Activated T-helper 1 cell treated with anti-CD3 and anti-CD28 coated beads, Interleukin-12 subunit alpha, Interleukin-12 subunit beta, Interleukin-2, Interleukin-4 antibody, amounts not matched to agents 30 ng/mL and 10 ng/mL and 1 ng/mL, durations not matched to agents 14 hours and 24 hours and 36 hours (primary cell): ENCODE data around the gene GAST. TPM values are rescaled to one million over a fixed set of nuclear protein-coding genes. Genes with fewer than 3 reads are reported as not detected.

ENCODE experiments used
- DNase-seq: peaks from one replicate; pipeline ENCODE4 v3.0.0; 2021; ENCODE audit warnings: low spot score
- H3K27ac Mint-ChIP-seq: one replicate; pipeline ENCODE4 v1.8.0; 2021; ENCODE audit warnings: mild to moderate bottlenecking, mixed read lengths
- H3K27me3 Mint-ChIP-seq: one replicate; pipeline ENCODE4 v1.8.0; 2022; ENCODE audit warnings: mild to moderate bottlenecking, moderate library complexity, mixed read lengths; ENCODE audit not compliant: insufficient read depth
- H3K36me3 Mint-ChIP-seq: one replicate; pipeline ENCODE4 v1.8.0; 2021; ENCODE audit warnings: low read depth, mixed read lengths
- H3K4me1 Mint-ChIP-seq: one replicate; pipeline ENCODE4 v1.8.0; 2021; ENCODE audit warnings: low read depth, mixed read lengths
- H3K4me3 Mint-ChIP-seq: one replicate; pipeline ENCODE4 v1.8.0; 2021; ENCODE audit warnings: mild to moderate bottlenecking, moderate library complexity, mixed read lengths
- H3K9me3 Mint-ChIP-seq: one replicate; pipeline ENCODE4 v1.8.0; 2021; ENCODE audit warnings: mixed read lengths
- intact Hi-C: fragments of 100-400 bp; cut with micrococcal nuclease; formaldehyde crosslinking; loops from one replicate; pipeline ENCODE4 v1.15.1; 2024
- total RNA-seq: library from RNA; stranded (reverse); gene quantifications from 2 replicates; pipeline ENCODE4 v1.2.3, GENCODE V29; 2022

GAST gene
- total RNA-seq, 1 donor from 2014 or later = not detected

DNA sequence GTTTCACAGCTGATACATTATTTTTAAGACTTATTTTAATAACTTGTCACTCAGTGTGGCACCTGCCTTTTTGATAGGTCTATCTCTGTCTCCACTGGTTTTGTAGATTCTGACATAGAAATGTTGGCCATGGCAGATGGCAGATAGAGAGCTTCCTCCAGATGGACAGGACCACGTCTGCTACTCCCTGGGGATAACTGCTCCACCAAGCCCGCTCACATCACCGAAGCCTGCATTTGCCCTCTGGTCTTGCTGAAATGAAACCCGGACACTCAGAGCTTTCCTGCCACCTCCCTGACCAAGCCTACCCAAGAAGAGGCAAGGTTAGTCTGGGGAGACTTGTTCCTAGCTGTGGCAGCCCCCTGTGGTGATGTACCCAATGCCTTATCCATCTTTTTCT lies 38.7 kb downstream of the GAST start:
- Mint-ChIP-seq H3K9me3 (no peaks in the 10 kb centered on the region), H3K4me1 (no peaks in the 10 kb centered on the region), H3K4me3 (no peak overlapping the region), H3K27me3 (peaks cover 12% of the 10 kb centered on the region), H3K36me3 (no peaks in the 10 kb centered on the region), H3K27ac (no peak overlapping the region)
- intact Hi-C loops = no loop called here
- no peak for DNase-seq

DNA sequence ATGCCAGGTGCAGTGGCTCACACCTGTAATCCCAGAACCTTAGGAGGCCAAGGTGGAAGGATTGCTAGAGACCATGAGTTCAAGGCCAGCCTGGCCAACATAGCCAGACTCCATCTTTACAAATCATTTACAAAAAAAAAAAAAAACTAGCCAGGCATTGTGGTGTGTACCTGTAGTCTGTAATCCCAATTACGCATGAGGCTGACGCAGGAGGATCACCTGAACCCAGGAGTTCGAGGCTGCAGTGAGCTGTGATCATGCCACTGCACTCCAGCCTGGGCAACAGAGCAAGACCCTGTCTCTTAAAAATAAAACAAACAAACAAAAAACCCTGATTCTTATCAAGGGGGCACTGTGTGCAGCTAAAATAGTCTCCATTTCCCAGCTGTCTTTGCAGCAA lies 39.2 kb downstream of the GAST start:
- H3K4me3 Mint-ChIP-seq = no peak overlapping the region
- H3K9me3 Mint-ChIP-seq = no peaks in the 10 kb centered on the region
- intact Hi-C loops = no loop called here
- no peak overlapping the region for H3K27ac Mint-ChIP-seq
- H3K4me1 Mint-ChIP-seq = no peaks in the 10 kb centered on the region
- no peaks in the 10 kb centered on the region for H3K36me3 Mint-ChIP-seq
- H3K27me3 Mint-ChIP-seq = peaks cover 9% of the 10 kb centered on the region
- no peak for DNase-seq

DNA sequence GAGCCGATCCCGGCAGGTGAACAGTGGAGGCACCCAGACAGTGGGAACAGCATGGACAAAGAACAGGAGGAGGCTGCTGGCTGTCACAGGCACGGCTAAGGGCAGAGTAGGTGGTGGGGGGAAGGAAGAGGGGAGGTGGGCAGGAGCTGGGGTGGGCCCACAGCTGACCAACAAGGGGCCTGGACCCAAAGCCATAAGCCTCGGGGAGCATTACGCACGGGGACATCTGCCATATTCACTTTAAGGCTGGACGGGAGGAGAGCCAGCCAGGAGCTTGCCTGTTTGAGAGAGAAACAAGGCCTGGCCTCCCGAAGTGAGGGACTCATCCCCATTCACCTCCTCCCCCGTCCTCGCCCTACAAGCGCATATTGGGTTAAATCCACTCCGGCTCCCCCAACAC lies 41.9 kb downstream of the GAST start:
- Mint-ChIP-seq H3K4me1 (no peaks in the 10 kb centered on the region), H3K36me3 (no peaks in the 10 kb centered on the region), H3K27me3 (peaks cover 2% of the 10 kb centered on the region), H3K27ac (no peak overlapping the region), H3K9me3 (no peaks in the 10 kb centered on the region), H3K4me3 (no peak overlapping the region)
- DNase-seq = no peak
- intact Hi-C loops = no loop called here

DNA sequence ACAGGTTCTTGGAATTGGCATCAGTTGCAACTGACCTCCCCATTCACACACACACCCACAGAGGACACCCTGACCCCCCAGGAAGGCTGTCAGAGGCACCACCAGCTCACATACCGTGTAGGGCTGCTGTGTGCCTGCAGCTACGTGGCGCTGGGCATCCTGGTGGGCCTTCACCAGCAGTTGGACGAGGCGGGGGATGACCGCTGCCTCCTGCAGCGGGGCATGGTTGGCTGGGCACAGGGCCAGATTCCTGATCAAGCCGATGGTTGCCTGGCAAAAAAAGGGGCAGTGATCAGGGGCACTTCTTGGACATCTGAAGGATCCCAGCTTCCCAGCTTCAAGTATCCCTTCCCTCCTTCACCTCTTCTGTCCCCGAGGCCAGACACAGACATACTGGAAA lies 46.5 kb downstream of the GAST start:
- no peaks in the 10 kb centered on the region for H3K4me1 Mint-ChIP-seq
- no peak for DNase-seq
- H3K4me3 Mint-ChIP-seq = no peak overlapping the region
- H3K36me3 Mint-ChIP-seq = no peaks in the 10 kb centered on the region
- H3K27ac Mint-ChIP-seq = no peak overlapping the region
- intact Hi-C loops = no loop called here
- H3K9me3 Mint-ChIP-seq = no peaks in the 10 kb centered on the region
- H3K27me3 Mint-ChIP-seq = no peaks in the 10 kb centered on the region

DNA sequence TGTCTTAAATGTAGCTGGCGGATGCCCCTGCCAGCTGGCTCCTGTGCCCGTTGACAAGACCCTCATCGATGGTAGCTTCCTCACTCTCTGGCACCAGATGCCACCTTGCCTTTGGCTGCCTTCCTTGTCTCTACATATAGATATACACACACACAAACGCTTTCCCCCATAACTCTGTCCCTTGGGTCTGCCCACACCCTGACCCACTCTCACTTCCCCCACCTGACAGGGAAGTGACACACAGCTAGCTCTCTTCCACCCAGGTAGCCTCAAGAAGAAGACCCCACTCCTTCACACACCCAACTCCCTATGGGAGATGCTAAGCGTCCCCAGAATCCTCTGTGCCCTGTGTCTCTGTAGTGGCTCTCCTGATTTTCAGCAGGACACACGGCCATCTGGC lies 48.7 kb downstream of the GAST start:
- no peak overlapping the region for H3K27ac Mint-ChIP-seq
- no peaks in the 10 kb centered on the region for H3K9me3 Mint-ChIP-seq
- H3K27me3 Mint-ChIP-seq = peaks cover 1% of the 10 kb centered on the region
- H3K36me3 Mint-ChIP-seq = no peaks in the 10 kb centered on the region
- H3K4me3 Mint-ChIP-seq = no peak overlapping the region
- no peak for DNase-seq
- intact Hi-C loops = no loop called here
- H3K4me1 Mint-ChIP-seq = no peaks in the 10 kb centered on the region

DNA sequence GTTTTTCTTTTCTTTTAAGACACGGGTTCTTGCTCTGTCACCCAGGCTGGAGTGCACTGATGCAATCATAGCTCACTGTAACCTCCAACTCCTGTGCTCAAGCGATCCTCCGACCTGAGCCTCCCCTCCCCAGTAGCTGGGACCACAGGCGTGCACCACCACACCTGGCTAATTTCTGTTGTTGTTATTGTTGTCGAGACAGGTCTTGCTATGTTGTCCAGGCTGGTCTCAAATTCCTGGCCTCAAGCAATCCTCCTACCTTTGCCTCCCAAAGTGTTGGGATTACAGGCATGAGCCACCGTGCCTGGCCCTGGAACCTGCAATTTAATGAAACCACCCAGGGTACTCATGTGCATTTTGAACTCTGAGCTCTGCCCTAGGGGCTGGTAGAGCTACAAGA lies 50.3 kb downstream of the GAST start:
- intact Hi-C loops = no loop called here
- no peaks in the 10 kb centered on the region for H3K36me3 Mint-ChIP-seq
- no peaks in the 10 kb centered on the region for H3K4me1 Mint-ChIP-seq

DNA sequence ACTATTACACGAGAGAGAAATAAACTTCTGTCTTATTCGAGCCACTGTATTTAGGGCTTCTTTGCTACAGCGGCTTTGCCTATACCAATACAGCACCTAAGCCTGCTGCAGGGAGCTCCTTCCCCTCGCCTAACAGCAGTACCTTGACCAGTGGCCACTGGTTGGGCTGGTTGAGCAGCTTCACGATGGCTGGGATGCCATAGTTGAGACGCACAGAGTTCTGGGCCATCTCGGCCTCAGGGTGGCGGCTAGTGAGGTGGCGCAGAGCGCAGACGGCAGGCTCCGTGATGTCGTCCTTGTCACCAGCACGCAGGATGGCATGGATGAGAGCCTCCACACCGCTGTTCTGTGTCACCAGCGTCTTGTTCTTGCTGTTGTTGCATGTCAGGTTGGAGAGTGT lies 50.7 kb downstream of the GAST start:
- Mint-ChIP-seq H3K4me3 (no peak overlapping the region), H3K9me3 (no peaks in the 10 kb centered on the region), H3K36me3 (no peaks in the 10 kb centered on the region), H3K27me3 (peaks cover 1% of the 10 kb centered on the region), H3K27ac (no peak overlapping the region), H3K4me1 (no peaks in the 10 kb centered on the region)
- DNase-seq = no peak
- intact Hi-C loops = no loop called here

More for the DNA sequence above, 50.3 kb downstream of the GAST start:
- Mint-ChIP-seq H3K27me3 (peaks cover 1% of the 10 kb centered on the region), H3K4me3 (no peak overlapping the region), H3K9me3 (no peaks in the 10 kb centered on the region), H3K27ac (no peak overlapping the region)
- DNase-seq = no peak

DNA sequence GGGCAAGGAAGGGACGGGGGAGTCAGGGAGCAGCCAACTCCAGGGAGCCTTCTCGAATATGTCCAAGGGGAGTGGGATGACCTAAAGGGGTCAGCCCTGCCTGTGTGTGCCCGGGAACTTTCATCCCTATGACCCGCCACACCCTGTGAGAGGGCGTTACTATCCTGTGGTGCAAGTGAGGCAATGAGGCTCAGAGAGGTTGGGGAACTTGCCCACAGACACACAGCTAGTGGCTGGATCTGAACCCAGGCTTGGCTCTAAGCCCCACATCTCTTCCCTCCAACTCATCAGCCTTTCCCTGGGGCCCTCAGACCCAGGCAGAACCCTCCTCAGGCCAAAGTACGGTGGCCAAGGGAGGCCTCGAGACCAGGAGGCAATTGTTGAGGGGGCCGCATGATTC lies 51.2 kb downstream of the GAST start:
- Mint-ChIP-seq H3K4me1 (no peaks in the 10 kb centered on the region), H3K4me3 (no peak overlapping the region), H3K9me3 (no peaks in the 10 kb centered on the region), H3K27me3 (peaks cover 1% of the 10 kb centered on the region), H3K36me3 (no peaks in the 10 kb centered on the region), H3K27ac (no peak overlapping the region)
- DNase-seq = no peak
- intact Hi-C loops = no loop called here

Other genes with a start within 250 kb of the GAST start
- gene KRT32, start 244.9 kb upstream of the GAST start, total RNA-seq = not detected in 2 replicates
- gene KRT35, start 231.2 kb upstream of the GAST start, total RNA-seq = not detected in 2 replicates
- not detected in 2 replicates for gene KRT36, start 222.4 kb upstream of the GAST start, total RNA-seq
- not detected in 2 replicates for gene KRT13, start 206.7 kb upstream of the GAST start, total RNA-seq
- not detected in 2 replicates for gene KRT15, start 193.4 kb upstream of the GAST start, total RNA-seq
- gene KRT19, start 184.0 kb upstream of the GAST start, total RNA-seq = not detected in 2 replicates
- not detected in 2 replicates for gene KRT9, start 140.3 kb upstream of the GAST start, total RNA-seq
- not detected in 2 replicates for gene KRT14, start 125.4 kb upstream of the GAST start, total RNA-seq
- gene KRT16, start 99.6 kb upstream of the GAST start, total RNA-seq = not detected in 2 replicates
- gene KRT17, start 87.8 kb upstream of the GAST start, total RNA-seq = 0.24 TPM in 1 of 2 replicates, not detected in the other
- 876 and 893 TPM in 2 replicates for gene EIF1, start 23.4 kb upstream of the GAST start, total RNA-seq
- gene HAP1, start 22.3 kb downstream of the GAST start, total RNA-seq = not detected in 2 replicates
- 0.12 and 0.39 TPM in 2 replicates for gene JUP, start 74.4 kb downstream of the GAST start, total RNA-seq
- 4.1 and 5.0 TPM in 2 replicates for gene P3H4, start 99.6 kb downstream of the GAST start, total RNA-seq
- gene FKBP10, start 100.7 kb downstream of the GAST start, total RNA-seq = 0.62 and 1.1 TPM in 2 replicates
- gene NT5C3B, start 123.9 kb downstream of the GAST start, total RNA-seq = 40.8 and 44.5 TPM in 2 replicates
- not detected in 2 replicates for gene KLHL10, start 125.5 kb downstream of the GAST start, total RNA-seq
- 20.0 and 21.7 TPM in 2 replicates for gene KLHL11, start 153.1 kb downstream of the GAST start, total RNA-seq
- 200 and 211 TPM in 2 replicates for gene ACLY, start 206.6 kb downstream of the GAST start, total RNA-seq
- 0.39 and 0.73 TPM in 2 replicates for gene ODAD4, start 218.3 kb downstream of the GAST start, total RNA-seq